GM21529 (cell line): ENCODE measurements around the gene PKP2.
"Not testable (repeated sequence)": the region's sequence is repeated elsewhere in the genome, so short reads cannot be mapped to it uniquely, and the experiment has no call there.

ENCODE experiments used
- ATAC-seq: cut with Tn5 transposase; IDR thresholded peaks from one replicate; pipeline ENCODE4 v1.9.1; 2021; ENCODE audit not compliant: unreplicated experiment

Gene PKP2

DNA sequence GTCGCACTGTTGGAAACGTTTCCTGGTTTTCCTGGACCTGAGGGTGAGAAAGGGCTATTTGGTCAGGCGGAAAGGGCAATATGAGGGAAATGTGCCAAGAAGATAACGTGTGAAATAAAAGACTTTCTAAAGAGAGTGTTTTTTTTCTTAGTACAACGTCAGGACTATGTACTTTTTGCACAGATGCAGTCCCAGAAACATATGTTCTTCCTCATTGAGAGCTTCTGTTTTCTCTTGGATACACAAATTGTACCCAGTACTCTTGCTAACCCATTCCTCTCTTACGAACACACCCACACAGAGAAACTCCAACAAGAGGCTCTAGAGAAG, 669 bp upstream of the PKP2 start:
- no peak for ATAC-seq

- ATAC-seq: no peak
Measured at GRCh38 chr12:32895688-32896431, 717 bp downstream of the PKP2 start.

DNA sequence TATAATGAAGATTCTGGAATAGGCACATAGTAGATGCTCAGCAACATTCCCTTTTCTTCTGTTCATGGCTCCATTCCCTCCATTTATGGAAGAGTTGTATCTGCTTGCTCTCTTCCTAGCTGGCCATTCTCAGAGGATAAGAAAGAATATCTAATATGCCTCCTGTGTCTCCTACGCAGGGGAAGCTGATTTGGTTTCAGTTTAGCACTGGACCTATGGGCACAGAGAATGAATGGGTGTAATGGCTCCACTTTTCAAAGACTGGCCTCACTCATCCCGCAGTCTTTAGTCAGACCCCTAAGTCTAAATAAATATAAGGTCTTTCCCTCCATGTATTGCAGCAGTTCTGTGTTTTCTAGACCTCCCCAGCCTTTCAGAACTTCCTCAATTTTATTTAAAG, 2.0 kb downstream of the PKP2 start:
- ATAC-seq: no peak

- no peak for ATAC-seq
Measured at GRCh38 chr12:32893458-32893857, 3.1 kb downstream of the PKP2 start.

DNA sequence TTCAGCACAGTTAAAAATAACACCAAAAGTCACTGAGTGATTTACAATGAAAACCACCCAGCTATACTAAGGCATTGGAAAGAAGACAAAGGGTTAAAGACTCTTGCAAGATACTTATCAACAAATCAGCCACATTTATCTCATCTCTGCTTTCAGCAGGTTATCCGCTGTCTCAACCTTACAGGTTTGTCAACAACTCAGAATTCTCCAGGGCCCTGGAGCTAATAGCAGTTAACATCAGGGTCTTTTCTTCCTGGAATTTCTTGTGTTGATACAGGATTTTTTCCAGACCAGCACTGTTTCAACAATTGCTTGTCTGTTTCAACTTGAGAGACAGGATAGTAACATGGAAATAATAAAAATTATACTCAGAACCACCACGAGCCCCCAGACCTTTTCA, 3.5 kb downstream of the PKP2 start:
- ATAC-seq: no peak

GRCh38 chr12:32892369-32892768, 4.2 kb downstream of the PKP2 start:
- not testable (repeated sequence) for ATAC-seq

- ATAC-seq: no peak
Measured at GRCh38 chr12:32891956-32892355, 4.6 kb downstream of the PKP2 start.

DNA sequence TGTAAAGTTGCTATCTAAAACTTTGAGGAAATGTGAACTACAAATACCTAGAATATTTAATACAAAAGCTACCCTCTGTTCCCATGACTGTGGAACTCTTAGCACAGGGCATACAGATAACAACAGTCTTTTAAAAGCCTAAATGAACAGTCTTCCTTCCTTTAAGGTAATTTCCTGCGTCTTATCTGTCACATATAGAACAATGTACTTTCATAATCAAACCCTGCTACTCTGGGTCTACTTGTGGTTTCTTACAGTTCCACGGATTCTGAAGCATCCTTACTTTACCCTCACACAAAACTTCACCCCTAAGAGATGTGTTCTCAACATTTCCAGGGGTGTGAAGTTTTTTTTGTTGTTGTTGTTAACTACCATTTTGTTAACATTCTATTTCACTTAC, 5.1 kb downstream of the PKP2 start:
- no peak for ATAC-seq

- no peak for ATAC-seq
Measured at GRCh38 chr12:32889011-32889760, 7.4 kb downstream of the PKP2 start.

DNA sequence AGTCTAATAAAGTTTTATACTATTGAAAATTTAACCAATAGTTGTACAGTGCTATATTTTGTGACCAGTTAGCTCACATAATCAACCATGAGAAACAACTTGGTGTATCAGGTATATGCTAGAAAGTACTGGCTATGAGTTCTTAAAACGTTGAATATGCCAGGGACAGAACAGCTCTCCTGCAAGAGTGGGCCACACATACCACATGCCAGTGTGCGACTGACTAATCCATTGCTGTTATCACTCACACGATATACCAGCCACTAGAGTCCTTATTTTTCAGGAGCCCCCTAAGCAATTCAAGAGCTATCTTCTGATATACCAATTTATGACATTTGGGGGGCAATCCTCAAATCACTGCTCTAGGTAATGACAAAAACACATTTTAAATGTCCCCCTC, 9.5 kb downstream of the PKP2 start:
- ATAC-seq: no peak

GRCh38 chr12:32885831-32886230, 10.7 kb downstream of the PKP2 start:
- ATAC-seq: no peak

DNA sequence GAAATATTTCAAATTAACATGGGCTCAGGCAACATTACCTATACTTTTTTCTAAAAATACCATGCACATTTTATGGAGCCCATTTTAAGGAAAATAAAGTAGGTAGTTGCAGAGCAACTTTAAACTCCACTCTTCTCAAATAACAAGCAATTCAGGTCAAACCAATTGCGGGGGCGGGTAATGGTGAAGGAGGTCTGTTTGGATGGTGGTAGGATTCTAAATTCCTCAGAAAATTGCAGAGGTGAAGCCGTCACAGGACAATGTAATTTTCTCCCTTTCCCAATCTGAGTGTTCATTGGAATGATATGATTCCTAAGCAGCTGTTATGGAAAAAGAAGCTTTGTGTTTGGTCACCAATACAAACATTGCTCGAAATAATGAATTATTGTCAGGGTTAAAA, 11.6 kb downstream of the PKP2 start:
- ATAC-seq: no peak

DNA sequence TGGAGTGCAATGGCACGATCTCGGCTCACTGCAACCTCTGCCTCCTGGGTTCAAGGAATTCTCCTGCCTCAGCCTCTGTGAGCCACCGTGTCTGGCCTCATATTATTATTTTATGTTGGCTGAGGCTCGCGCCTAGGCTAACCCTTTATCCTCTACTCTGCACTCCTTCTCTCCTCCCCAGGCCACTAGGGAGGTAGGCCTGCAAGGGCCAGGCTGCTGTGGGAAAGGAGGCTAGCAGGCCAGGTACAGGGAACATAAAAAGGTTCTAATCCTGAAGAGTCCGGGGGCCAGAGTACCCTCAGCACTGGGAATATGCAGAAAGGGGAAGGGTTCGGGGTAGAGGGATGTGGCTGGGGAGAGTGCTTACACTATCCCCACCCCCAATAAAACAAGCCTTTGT, 14.9 kb downstream of the PKP2 start:
- no peak for ATAC-seq

DNA sequence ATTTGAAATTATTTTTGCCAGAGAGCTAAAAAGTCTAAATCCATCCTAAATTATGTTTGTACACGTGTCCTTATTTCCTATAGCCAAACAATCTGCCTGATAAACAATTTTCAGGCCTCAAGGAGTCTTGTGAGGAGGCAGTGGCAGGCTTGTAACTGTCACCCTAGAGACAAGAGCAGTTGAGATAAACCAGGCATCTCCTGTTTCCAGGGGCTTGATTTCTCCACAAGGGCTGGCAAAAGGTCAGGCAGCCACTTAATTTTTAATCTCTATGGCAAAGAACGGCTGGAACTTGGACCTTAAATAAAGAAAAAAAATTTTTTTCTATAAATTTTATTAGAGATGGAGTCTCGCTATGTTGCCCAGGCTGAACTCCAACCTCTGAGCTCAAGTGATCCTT, 15.5 kb downstream of the PKP2 start:
- no peak for ATAC-seq

GRCh38 chr12:32879066-32879465, 17.5 kb downstream of the PKP2 start:
- not testable (repeated sequence) for ATAC-seq

DNA sequence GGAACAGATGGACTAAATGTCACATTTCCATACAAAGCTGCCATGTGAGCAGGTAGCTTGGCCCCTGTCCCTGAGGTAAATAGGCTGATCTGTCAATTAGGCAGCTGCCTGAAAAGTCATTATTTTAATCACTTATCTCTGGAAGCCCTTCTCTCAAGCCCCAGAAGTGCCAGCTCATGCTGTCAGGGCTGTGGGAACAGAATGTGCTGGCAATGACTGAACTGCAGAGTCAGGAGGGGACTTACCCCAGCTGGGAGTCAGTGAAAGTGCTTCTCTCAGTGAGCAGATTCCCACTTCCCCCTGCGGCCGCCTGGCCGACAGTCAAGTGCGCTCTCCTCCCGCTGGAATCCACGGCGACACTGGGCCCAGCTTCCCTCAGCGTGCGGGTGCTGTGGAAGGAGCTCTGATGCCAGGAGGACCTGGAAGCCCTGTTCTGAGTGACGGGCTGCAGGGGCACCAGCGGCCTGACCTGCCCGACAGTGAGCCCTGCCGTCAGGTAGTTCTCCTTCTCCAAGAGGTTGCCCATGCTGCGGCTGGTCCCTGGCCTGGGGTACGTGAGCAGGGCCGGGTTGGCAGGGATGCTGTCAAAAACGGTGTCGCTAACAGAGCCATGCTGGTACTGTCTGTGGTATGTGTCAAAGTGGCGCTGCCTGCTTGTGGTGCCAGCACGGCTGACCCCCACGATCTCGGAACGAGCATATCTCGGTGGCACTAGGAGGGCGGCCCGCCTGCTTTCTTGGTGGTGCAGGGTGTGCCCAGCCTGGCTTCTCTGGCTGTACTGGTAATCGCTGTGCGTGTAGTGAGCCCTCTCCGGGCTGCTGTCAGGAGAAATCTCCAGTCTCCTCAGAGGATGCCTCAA, 18.7 kb downstream of the PKP2 start:
- no peak for ATAC-seq

- no peak for ATAC-seq
Measured at GRCh38 chr12:32876004-32876403, 20.6 kb downstream of the PKP2 start.

DNA sequence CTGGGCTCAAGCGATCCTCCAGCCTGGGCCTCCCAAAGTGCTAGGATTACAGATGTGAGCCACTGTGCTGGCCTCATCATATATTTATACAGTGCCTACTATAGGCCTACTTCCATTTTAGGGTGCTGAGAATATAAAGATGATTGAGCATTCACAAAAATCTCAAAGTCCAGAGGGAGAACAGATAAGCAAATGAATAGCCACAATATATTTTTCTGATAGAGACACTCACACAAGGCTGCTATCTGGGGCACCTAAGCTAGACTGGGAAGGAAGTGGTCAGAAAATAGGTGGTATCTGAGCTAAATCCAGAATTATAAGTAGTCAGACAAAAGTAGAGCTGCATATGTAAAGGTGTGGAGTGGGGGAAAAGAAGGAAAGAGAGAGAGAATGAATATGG, 21.6 kb downstream of the PKP2 start:
- ATAC-seq: no peak

GRCh38 chr12:32874078-32874477, 22.5 kb downstream of the PKP2 start:
- ATAC-seq: no peak

- ATAC-seq: not testable (repeated sequence)
Measured at GRCh38 chr12:32872416-32872815, 24.2 kb downstream of the PKP2 start.

GRCh38 chr12:32870716-32871115, 25.9 kb downstream of the PKP2 start:
- ATAC-seq: no peak

DNA sequence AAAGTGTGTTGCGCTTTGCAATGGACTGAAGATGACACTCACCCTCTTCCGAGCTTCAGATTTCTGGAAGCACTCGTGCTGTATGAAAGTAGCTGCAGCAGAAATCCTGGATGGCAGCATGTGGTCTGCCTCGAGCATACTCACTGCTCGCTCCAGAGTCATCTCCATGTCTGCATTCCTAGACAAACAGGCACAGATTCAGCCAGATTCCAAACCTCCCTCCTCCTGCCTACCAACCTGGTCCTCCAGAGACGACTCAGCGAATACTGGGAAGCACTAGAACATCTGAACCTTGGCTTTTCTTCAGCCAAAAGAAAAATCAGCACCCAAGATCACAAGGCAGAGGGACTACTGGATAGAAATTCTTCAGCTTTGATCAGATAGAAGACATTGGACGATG, 27.7 kb downstream of the PKP2 start:
- ATAC-seq: no peak
